B cell (primary cell): ENCODE results near the gene R3HDM4. TPM values are rescaled to one million over a fixed set of nuclear protein-coding genes. Genes with fewer than 3 reads are reported as not detected.

Experiments used
- ATAC-seq: fragments of 200-7000 bp; cut with Tn5 transposase; one replicate; pipeline ENCODE4 v1.10.0; 2021; ENCODE audit warnings: low read depth, mild to moderate bottlenecking, moderate number of reproducible peaks, moderate library complexity
- CTCF ChIA-PET: fragments of 350-600 bp; sonication (Branson Sonifier 250); formaldehyde crosslinking; loops from one replicate; lab custom pipeline; 2021; ENCODE audit warnings: antibody characterized with exemption, inconsistent platforms; lab: Charles Lee
- POLR2A ChIA-PET: fragments of 350-600 bp; sonication (Branson Sonifier 250); formaldehyde crosslinking; loops from one replicate; lab custom pipeline; 2021; ENCODE audit warnings: antibody characterized with exemption; lab: Charles Lee
- DNase-seq: peaks from one replicate; pipeline ENCODE4 v3.0.0; 2013
- H2AFZ ChIP-seq: 2 replicates; pipeline ENCODE4 v1.6.1; 2012; ENCODE audit warnings: mild to moderate bottlenecking, low read depth, low read length; ENCODE audit not compliant: insufficient read depth, poor library complexity, severe bottlenecking
- H3K27ac ChIP-seq, 2 donors: 1 replicate in 1 of 2; 2 replicates in 1 of 2; pipeline ENCODE4 v1.5.1; 2012 to 2013; ENCODE audit warnings: low read length in 2 of 2, mild to moderate bottlenecking in 2 of 2, moderate library complexity in 1 of 2
- H3K27me3 ChIP-seq, 4 experiments: fragments of 200-600 bp in 1 of 4; sonication (generic) in 1 of 4; replicated peaks in 1 of 4; 1 replicate in 2 of 4; 2 replicates in 2 of 4; pipeline versions ENCODE4 v1.6.1 to v1.7.0; 2013 to 2016; ENCODE audit warnings: low read length in 3 of 4, mild to moderate bottlenecking in 2 of 4, mixed read lengths in 1 of 4, moderate library complexity in 1 of 4; ENCODE audit not compliant: insufficient read depth in 4 of 4, control insufficient read depth in 3 of 4; ENCODE audit errors: control extremely low read depth in 1 of 4
- H3K36me3 ChIP-seq, 2 experiments: replicated peaks in 1 of 2; 1 replicate in 1 of 2; 2 replicates in 1 of 2; pipeline versions ENCODE4 v1.6.1 to v1.7.1; 2013; ENCODE audit warnings: low read length in 1 of 2; ENCODE audit not compliant: insufficient read depth in 2 of 2, control insufficient read depth in 1 of 2; ENCODE audit errors: control extremely low read depth in 1 of 2, extremely low read depth in 1 of 2
- H3K4me1 ChIP-seq, 2 donors: fragments of 200-600 bp in 1 of 2; sonication (generic) in 1 of 2; 1 replicate in 1 of 2; 2 replicates in 1 of 2; pipeline versions ENCODE4 v1.5.1 to v1.6.1; 2013 to 2017; ENCODE audit warnings: low read length in 2 of 2; ENCODE audit not compliant: control insufficient read depth in 2 of 2, insufficient read depth in 2 of 2
- H3K4me2 ChIP-seq: replicated peaks from 2 replicates; pipeline ENCODE3; 2012; ENCODE audit warnings: mild to moderate bottlenecking, low read depth, low read length; ENCODE audit not compliant: poor library complexity, severe bottlenecking
- H3K4me3 ChIP-seq, 5 experiments: fragments of 200-600 bp in 1 of 5; sonication (generic) in 1 of 5; 1 replicate in 3 of 5; 2 replicates in 2 of 5; pipeline versions ENCODE4 v1.5.1 to v1.7.0; 2011 to 2016; ENCODE audit warnings: low read length in 4 of 5, mild to moderate bottlenecking in 4 of 5, low read depth in 2 of 5, control low read depth in 1 of 5, moderate library complexity in 1 of 5; ENCODE audit not compliant: insufficient read depth in 1 of 5; ENCODE audit errors: control extremely low read depth in 1 of 5, extremely low read depth in 1 of 5
- H3K79me2 ChIP-seq: fragments of 200-600 bp; sonication (generic); one replicate; pipeline ENCODE4 v1.6.0; 2016; ENCODE audit warnings: low read length; ENCODE audit not compliant: control insufficient read depth, insufficient read depth
- H3K9ac ChIP-seq: fragments of 200-600 bp; sonication (generic); 2 replicates; pipeline ENCODE4 v1.6.1; 2017; ENCODE audit warnings: mild to moderate bottlenecking, low read length, moderate library complexity
- H3K9me3 ChIP-seq, 3 donors: one replicate each; pipeline versions ENCODE4 v1.6.1 to v1.7.1; 2013; ENCODE audit warnings: low read length in 2 of 3; ENCODE audit not compliant: control insufficient read depth in 2 of 3, insufficient read depth in 1 of 3; ENCODE audit errors: control extremely low read depth in 1 of 3
- H4K20me1 ChIP-seq: 2 replicates; pipeline ENCODE4 v1.6.0; 2012; ENCODE audit warnings: mild to moderate bottlenecking, low read length; ENCODE audit not compliant: insufficient read depth, control insufficient read depth, poor library complexity, severe bottlenecking
- H3K27ac Mint-ChIP-seq: one replicate; pipeline ENCODE4 v1.8.0; 2021; ENCODE audit warnings: mixed read lengths
- H3K27me3 Mint-ChIP-seq: one replicate; pipeline ENCODE4 v1.8.0; 2021; ENCODE audit warnings: mixed read lengths
- H3K4me1 Mint-ChIP-seq: one replicate; pipeline ENCODE4 v1.8.0; 2021; ENCODE audit warnings: mixed read lengths
- H3K4me3 Mint-ChIP-seq: one replicate; pipeline ENCODE4 v1.8.0; 2021; ENCODE audit warnings: mixed read lengths
- H3K9me3 Mint-ChIP-seq: one replicate; pipeline ENCODE4 v1.8.0; 2022; ENCODE audit warnings: mixed read lengths; ENCODE audit not compliant: insufficient read depth
- EZH2 ChIP-seq: IDR thresholded peaks from 2 replicates; pipeline ENCODE4 v1.6.1; 2012; ENCODE audit warnings: borderline replicate concordance, low read depth, mild to moderate bottlenecking, moderate library complexity, low read length; ENCODE audit not compliant: insufficient read depth, poor library complexity, severe bottlenecking
- WGBS: methylation state at CpG from one replicate; pipeline ENCODE4 v1.1.5; 2013; ENCODE audit warnings: missing lambda C conversion rate; ENCODE audit not compliant: insufficient coverage; 5-methylcytosine and 5-hydroxymethylcytosine counted together
- intact Hi-C: fragments of 100-400 bp; cut with micrococcal nuclease; formaldehyde crosslinking; loops from one replicate; pipeline ENCODE4 v1.10.0; 2022
- polyA plus RNA-seq: library from polyadenylated mRNA; depleted of rRNA; stranded (reverse); fragments of >200 nt; gene quantifications from 2 replicates; pipeline ENCODE4 v1.2.3, GENCODE V29; 2012
- total RNA-seq, 2 donors: library from RNA; stranded (reverse); fragments of 120-200 nt in 1 of 2; gene quantifications; 1 replicate in 1 of 2; 2 replicates in 1 of 2; pipeline versions ENCODE4 v1.2.3 to v1.2.4, GENCODE V29; 2013 to 2022
- TF ChIP-seq, protein P1 (sequence below): fragments of 200-600 bp; IDR thresholded peaks from one replicate; pipeline ENCODE4 v1.8.0; 2022; ENCODE audit warnings: antibody characterized with exemption, mild to moderate bottlenecking

The R3HDM4 gene
- total and polyA plus RNA-seq, 2 donors (not counting 1 experiment from before 2014, with no cell fraction given), result 168 to 176 TPM

DNA sequence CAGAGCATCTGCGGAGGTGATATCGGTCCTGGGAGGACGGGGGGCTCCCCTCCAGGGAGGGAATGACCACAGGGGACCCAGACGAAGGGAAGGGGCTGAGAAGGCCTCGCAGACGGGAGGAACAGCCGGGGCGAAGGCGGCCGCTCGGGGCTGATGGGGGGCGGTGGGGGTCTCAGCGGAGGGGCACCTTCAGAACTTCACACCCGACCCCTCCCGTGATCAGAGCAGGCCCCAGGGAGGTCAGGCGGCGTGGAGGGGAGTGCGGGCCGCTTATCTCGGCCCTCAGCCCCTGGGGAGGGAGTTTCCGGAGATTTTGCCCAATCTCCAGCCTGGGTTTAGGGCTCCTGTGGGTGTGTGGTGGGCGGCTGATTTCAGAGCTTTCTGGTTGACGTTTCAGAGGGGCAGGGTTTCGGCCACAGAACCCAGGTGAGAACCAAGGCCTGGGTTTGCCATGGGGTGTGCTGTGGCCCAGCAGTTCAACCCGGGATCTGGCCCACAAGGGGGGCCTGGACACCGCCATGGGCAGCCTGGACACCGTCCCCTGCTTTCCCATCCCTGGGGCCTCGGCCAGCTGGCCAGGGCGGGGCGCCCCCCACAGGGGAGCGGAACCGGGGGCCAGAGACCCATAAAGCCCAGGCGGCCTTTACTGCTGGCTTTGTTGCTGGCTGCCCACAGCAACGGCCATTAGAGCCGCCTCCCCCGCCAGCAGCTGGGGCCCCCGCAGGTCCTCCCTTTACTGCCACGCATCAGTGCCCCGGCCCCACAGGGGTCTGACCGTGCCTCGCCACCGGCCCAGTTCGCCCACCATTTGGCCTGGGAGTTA, 41.9 kb upstream of the R3HDM4 start:
- no peaks in the 10 kb centered on the region for H3K27me3 ChIP-seq
- Mint-ChIP-seq H3K27me3 (no peaks in the 10 kb centered on the region), H3K9me3 (no peaks in the 10 kb centered on the region), H3K27ac (peak overlapping the region; percentile 77), H3K4me1 (peaks cover 32% of the 10 kb centered on the region), H3K4me3 (peak overlapping the region; percentile 34)
- no peak overlapping the region for H2AFZ ChIP-seq
- no peaks in the 10 kb centered on the region for H3K9me3 ChIP-seq
- ChIA-PET CTCF (interaction anchor here (0.7 to 1.2 kb wide), 2 partner anchors 27 to 29 kb away, joined by 3 read pairs; partner anchors contain the start of gene WDR18), POLR2A (interaction anchor here (0.6 to 0.9 kb wide), 2 partner anchors 11 to 25 kb away, joined by 3 read pairs; no protein-coding TSS in a partner anchor)
- peaks cover 21 to 52% of the 10 kb centered on the region in 2 donors for H3K4me1 ChIP-seq
- WGBS, result 81% methylated on average over 39 of the region's 43 CpGs
- ATAC-seq (peak; percentile 36), DNase-seq (no peak)
- intact Hi-C loops, result no loop called here
- H4K20me1 ChIP-seq, result peaks cover 52% of the 10 kb centered on the region
- H3K27ac ChIP-seq, result peak overlapping the region in 1 of 2 donors; percentile 15
- no peak overlapping the region for H3K9ac ChIP-seq
- no peak overlapping the region for H3K4me3 ChIP-seq
- H3K4me2 ChIP-seq, result peak overlapping the region; percentile 77
- H3K36me3 ChIP-seq, result peaks cover 0 to 7% of the 10 kb centered on the region in 2 experiments
- TF ChIP-seq EZH2, result no peak
- TF ChIP-seq, protein P1, sequence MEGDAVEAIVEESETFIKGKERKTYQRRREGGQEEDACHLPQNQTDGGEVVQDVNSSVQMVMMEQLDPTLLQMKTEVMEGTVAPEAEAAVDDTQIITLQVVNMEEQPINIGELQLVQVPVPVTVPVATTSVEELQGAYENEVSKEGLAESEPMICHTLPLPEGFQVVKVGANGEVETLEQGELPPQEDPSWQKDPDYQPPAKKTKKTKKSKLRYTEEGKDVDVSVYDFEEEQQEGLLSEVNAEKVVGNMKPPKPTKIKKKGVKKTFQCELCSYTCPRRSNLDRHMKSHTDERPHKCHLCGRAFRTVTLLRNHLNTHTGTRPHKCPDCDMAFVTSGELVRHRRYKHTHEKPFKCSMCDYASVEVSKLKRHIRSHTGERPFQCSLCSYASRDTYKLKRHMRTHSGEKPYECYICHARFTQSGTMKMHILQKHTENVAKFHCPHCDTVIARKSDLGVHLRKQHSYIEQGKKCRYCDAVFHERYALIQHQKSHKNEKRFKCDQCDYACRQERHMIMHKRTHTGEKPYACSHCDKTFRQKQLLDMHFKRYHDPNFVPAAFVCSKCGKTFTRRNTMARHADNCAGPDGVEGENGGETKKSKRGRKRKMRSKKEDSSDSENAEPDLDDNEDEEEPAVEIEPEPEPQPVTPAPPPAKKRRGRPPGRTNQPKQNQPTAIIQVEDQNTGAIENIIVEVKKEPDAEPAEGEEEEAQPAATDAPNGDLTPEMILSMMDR, result no peak
- peaks cover 62% of the 10 kb centered on the region for H3K79me2 ChIP-seq

DNA sequence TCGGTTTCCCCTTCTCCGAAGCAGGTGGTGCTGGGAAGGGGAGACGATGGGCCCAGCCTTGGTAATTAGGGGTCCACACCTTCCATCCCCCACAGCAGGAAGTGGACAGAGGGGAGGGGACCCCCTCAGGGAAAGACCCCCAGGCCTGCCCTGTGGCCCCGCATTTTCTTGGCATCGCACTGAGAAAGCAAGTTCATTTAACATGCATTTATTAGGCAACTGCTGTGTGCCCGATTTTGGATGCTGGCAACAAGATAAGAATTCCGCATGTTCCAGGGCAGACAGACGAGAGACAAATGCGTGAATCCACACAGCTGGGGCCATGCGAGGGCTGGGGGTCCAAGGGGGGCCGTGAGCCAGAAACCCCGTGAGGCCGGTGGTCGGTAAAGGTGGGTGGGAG, 41.3 kb upstream of the R3HDM4 start:
- Histone ChIP-seq H4K20me1 (peaks cover 50% of the 10 kb centered on the region), H3K4me3 (no peak overlapping the region), H2AFZ (no peak overlapping the region), H3K4me1 (peaks cover 26 to 58% of the 10 kb centered on the region in 2 donors), H3K27ac (peak overlapping the region in 1 of 2 donors; percentile 15), H3K79me2 (peaks cover 66% of the 10 kb centered on the region), H3K4me2 (peak overlapping the region; percentile 77), H3K36me3 (peaks cover 0 to 2% of the 10 kb centered on the region in 2 experiments), H3K9ac (no peak overlapping the region), H3K9me3 (no peaks in the 10 kb centered on the region), H3K27me3 (no peaks in the 10 kb centered on the region)
- ChIA-PET CTCF (interaction anchor here (0.7 to 1.2 kb wide), 2 partner anchors 27 to 30 kb away, joined by 3 read pairs; partner anchors contain the start of gene WDR18), POLR2A (interaction anchor here (0.6 to 0.9 kb wide), 2 partner anchors 10 to 26 kb away, joined by 3 read pairs; no protein-coding TSS in a partner anchor)
- no peak for ATAC-seq
- Mint-ChIP-seq H3K4me1 (peaks cover 38% of the 10 kb centered on the region), H3K27ac (peak overlapping the region; percentile 77), H3K9me3 (no peaks in the 10 kb centered on the region), H3K27me3 (no peaks in the 10 kb centered on the region), H3K4me3 (peak overlapping the region; percentile 34)
- no peak for TF ChIP-seq EZH2
- 76% methylated on average over 12 of the region's 14 CpGs for WGBS
- no peak for DNase-seq
- intact Hi-C loops, result no loop called here
